ENCODE results near the gene SLU7. TPM values are rescaled to one million over a fixed set of nuclear protein-coding genes. Genes with fewer than 3 reads are reported as not detected.

The SLU7 gene
- total RNA-seq = 45.8 and 54.2 TPM in 2 replicates

DNA sequence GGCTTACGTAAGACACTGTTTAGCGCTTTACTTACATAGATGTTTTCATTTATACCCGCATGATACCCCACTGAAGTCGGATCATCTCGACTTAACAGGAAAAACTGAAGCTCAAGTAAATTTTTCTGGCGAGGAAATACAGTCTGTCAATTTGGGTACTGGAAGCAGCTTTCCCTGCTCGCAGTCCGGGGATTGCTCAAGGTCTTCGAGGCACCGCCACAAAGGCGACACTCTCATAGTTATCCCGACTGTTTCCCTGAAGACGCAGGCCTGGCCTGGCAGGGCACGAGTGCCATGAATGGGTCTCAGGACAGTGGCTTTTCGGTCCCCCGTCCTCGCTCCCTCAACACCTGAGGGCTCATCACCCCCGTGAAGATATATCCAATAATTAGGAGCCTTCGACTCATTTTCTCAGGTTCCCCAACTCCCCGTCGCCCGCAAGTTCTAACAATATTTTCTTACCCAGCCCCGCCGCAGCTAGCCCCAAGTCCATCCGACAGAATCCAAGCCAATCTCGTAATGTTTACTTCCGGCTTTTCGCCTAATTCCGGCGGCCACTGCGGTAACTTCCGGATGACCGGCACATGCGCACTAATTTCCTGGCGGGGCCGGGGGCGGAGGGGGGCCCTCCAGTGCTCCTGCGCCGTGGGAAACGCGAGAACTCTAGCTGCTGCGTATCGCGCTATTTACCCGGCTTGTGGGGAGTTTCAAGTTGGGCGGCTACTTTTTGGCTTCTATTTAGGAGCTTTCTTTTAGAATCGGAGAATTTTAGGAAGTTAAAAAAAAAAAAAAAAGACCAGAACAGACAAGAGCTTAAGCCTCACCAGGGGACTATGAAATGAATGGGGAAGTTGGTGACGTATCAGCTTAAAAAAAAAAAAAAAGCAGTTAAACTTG is at the start of gene SLU7:
Gene SLU7, minus strand, starts transcription at position 521 of the 897 bp plus-strand sequence. CDS start 3,787 bp downstream, outside the sequence.

GRCh38 chr5:160421625-160422258 is 2.9 kb upstream of the SLU7 start, which contains the start of gene PTTG1:
PTTG1 (plus strand) TSS chr5:160421855; CDS start chr5:160422313, 458 bp downstream.

GRCh38 chr5:160399402-160400353 is 19.2 kb downstream of the SLU7 start, which contains the start of gene FAM200C:
FAM200C (minus strand) TSS chr5:160400054; CDS start chr5:160395490, 4,564 bp downstream.

DNA sequence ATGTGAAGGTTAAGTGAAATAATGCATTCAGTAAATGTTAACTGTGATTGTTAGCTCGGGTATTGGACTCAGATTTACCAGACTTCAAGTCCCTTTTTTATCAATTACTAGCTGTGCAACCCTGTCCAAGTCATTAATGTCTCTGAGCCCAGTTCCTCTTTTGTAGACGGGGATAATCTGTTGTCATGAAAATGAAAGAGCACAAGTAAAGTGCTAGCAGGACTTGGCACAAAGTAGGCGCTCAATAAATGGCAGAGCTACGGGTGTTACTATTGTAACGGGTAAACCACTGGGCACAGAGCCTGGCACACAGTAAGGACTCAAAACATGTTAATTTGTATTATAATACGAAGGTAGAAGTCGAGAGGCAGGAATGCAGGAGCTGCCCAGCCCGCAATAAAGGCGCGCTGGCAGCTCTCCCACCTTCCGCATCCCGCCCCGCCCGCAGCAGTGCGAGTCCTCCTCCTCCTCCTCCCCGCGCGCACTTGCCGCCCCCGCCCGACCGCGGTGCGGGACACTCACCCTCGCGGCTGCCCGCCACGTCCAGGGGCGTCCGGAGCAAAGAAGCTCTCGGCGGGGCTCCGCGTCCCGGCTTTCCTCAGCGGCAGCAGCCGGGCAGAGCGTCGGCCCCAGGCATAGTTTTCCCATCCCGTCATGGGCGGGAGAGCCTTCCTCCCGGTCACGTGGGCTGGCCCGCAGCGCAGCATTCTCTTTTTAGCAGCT is 48.7 kb downstream of the SLU7 start, which contains the start of gene C1QTNF2:
Gene C1QTNF2, minus strand, starts transcription at position 637 of the 723 bp plus-strand sequence. CDS start 15,615 bp downstream, outside the sequence.

Other genes starting within 250 kb of the SLU7 start
- gene FABP6, start 189.6 kb downstream of the SLU7 start, total RNA-seq = not detected in 2 replicates
- gene CCNJL, start 106.5 kb downstream of the SLU7 start, total RNA-seq = 10.1 and 12.4 TPM in 2 replicates
- gene C1QTNF2, start 48.5 kb downstream of the SLU7 start, total RNA-seq = 0.10 TPM in 1 of 2 replicates, not detected in the other
- gene FAM200C, start 19.0 kb downstream of the SLU7 start, total RNA-seq = 2.0 and 3.3 TPM in 2 replicates
- gene PTTG1, start 2.8 kb upstream of the SLU7 start, total RNA-seq = 104 and 151 TPM in 2 replicates

All from vein endothelial cell (primary cell).